ENCODE measurements around the gene P3H2.
A peak's percentile ranks its signal among the peaks of the same experiment; 100 is the strongest.

P3H2 gene

DNA sequence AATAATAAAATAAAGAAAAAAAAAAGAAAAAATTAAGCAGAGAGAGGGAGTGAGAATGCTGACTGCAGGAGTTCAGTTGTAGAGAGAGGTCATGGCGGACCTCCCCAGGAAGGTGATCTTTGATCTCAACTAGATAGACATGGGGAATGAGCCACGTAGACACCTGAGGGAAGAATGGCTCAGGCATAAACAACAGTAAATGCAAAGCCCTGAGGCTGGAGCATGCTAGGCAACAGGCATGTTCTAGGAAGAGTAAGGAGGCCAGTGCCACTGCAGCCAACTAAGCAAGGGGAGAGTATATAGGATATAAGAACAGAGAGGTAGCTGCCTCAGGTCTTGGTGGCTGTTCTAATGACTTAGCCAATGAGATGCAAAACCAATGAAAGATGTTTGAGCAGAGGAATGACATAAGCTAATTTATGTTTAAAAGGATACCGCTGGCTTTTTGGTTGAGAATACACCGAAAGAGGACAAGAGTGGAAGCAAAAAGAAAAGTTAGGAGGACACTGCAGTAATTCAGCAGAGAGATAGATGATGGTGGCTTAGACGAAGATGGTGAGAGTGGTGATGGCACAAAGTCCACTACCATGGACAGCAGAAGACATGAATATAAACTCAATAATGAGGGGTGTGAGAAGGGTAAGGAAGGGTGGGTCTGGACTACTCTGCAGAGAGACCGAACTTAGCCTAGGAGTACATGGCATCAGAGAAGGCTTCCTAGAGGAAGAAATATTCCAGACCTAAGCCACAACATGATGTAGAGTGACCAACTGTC lies 174.6 kb downstream of the P3H2 start:
- Mint-ChIP-seq H3K4me3 (no peak overlapping the region), H3K27ac (no peak overlapping the region), H3K9me3 (no peaks in the 10 kb centered on the region), H3K27me3 (peaks cover 0 to 6% of the 10 kb centered on the region in 2 donors), H3K4me1 (no peaks in the 10 kb centered on the region), H3K36me3 (no peaks in the 10 kb centered on the region)
- DNase-seq (no peak), ATAC-seq (replicated peaks) (no peak)

DNA sequence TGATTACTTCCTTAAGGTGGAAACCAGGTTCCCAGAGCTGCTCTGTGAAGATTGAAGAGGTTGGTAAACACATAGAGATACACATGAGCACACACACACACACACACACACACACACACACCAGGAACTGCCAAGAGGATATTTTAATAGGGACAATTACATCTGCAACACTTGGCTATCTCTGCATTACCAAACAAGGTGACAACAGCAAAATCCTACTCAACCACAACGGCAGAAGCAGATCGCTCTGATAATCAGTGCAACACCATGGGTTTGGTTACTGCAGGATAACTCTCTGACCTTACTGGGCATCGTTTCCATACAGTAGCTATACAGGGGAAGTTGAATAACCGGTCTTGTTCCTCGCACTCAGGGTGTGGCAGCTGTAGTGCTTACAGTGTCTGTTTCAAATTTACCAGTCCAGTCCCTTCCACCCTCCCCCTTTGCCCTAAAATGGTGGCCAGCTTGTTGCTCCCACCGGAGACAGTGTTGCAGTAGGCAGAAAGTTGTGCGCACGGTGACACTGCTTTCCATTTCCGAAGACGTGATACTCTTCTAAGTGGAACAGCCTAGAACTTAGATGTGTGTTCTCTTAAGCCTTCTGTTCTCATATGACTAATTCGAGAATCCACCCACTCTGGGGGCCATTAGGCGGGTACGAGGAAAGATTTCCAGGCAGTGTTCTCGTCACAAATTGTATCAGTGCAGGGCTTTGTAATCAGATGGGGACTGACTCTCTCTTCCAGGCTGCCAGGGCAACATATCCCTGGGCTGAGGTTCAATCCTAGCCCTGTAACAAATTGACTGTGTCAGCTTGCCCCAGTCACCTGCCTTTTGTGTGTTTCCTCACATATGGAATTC lies 176.2 kb downstream of the P3H2 start:
- H3K4me3 Mint-ChIP-seq: no peak overlapping the region
- H3K36me3 Mint-ChIP-seq: no peaks in the 10 kb centered on the region
- DNase-seq (no peak), ATAC-seq (replicated peaks) (no peak)
- no peaks in the 10 kb centered on the region for H3K4me1 Mint-ChIP-seq
- no peak overlapping the region for H3K27ac Mint-ChIP-seq
- H3K9me3 Mint-ChIP-seq: no peaks in the 10 kb centered on the region
- H3K27me3 Mint-ChIP-seq: peaks cover 0 to 6% of the 10 kb centered on the region in 2 donors

- H3K27ac Mint-ChIP-seq: no peak overlapping the region
- no peak for ATAC-seq (replicated peaks)
- no peaks in the 10 kb centered on the region for H3K9me3 Mint-ChIP-seq
- no peak overlapping the region for H3K4me3 Mint-ChIP-seq
- H3K4me1 Mint-ChIP-seq: no peaks in the 10 kb centered on the region
- no peaks in the 10 kb centered on the region for H3K27me3 Mint-ChIP-seq
- DNase-seq: no peak
- no peaks in the 10 kb centered on the region for H3K36me3 Mint-ChIP-seq
Measured at GRCh38 chr3:189942948-189943347, 177.7 kb downstream of the P3H2 start.

- DNase-seq: no peak
Measured at GRCh38 chr3:189941679-189942078, 179.0 kb downstream of the P3H2 start.

DNA sequence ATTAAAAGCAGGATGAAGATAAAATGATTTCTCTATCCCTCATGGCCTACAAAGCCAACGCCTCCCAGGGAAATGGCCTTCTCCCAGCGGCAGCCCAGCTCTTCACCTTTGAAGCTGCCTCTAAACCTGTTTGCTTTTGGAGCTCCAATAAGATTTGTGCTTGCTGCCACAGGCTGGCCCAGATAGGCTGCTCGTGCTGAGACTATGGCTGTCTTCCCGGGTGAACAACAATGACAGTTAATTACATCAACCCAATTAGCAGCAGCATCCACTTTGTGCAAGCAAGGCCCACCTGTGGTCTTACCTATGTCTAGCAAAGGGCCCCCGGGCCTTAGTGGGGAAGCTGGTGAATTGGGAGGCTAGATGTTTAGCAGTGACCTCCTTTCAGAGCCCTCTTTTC lies 179.6 kb downstream of the P3H2 start:
- Mint-ChIP-seq H3K27me3 (no peaks in the 10 kb centered on the region), H3K4me1 (no peaks in the 10 kb centered on the region), H3K27ac (no peak overlapping the region), H3K4me3 (no peak overlapping the region), H3K36me3 (no peaks in the 10 kb centered on the region), H3K9me3 (no peaks in the 10 kb centered on the region)
- no peak for DNase-seq
- ATAC-seq (replicated peaks): no peak

More at GRCh38 chr3:189941679-189942078, 179.0 kb downstream of the P3H2 start:
- Mint-ChIP-seq H3K4me1 (no peaks in the 10 kb centered on the region), H3K9me3 (no peaks in the 10 kb centered on the region), H3K4me3 (no peak overlapping the region), H3K27me3 (no peaks in the 10 kb centered on the region), H3K27ac (no peak overlapping the region), H3K36me3 (no peaks in the 10 kb centered on the region)
- ATAC-seq (replicated peaks): no peak

DNA sequence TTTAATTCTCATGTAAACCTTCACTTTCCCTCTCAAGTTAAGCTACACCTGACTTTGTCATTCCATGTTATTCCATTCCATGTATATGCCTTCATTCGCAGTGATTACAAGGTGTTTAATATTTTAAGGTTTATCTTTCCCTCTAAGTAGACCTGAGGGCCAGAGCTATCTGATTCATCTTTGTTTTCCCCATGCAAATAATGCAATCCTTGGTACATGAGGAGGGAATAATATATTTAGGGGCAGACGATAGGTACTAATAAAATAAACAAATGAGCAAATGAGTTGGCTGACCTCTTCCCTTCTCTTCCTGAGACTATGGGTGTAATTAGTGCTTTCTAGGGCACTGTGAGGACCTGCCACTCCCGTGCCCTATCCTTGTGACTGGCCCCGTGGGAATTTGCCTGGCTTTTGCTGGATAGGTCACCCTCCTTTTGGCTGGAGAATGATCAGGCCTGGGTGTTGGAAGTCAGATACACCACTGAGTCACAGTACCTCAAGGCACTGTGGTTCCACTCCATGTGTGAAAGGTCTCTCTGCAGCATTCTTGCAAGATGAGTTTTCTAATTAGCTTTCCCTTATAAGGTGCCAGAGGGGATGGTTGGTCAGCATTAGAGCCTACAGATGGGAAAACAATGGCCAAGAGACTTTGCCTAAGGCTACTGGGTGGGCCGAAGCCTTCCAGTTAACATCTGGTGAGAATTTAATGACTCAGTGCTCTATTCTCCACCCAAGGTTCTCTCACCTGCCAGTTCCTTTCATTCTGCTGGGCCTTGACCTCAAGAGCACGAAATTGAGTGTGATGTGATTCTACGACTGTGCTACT lies 183.2 kb downstream of the P3H2 start:
- H3K36me3 Mint-ChIP-seq: peaks cover 0 to 1% of the 10 kb centered on the region in 2 donors
- H3K4me1 Mint-ChIP-seq: no peaks in the 10 kb centered on the region
- H3K27ac Mint-ChIP-seq: no peak overlapping the region
- H3K9me3 Mint-ChIP-seq: peaks cover 0 to 2% of the 10 kb centered on the region in 2 donors
- H3K27me3 Mint-ChIP-seq: no peaks in the 10 kb centered on the region
- no peak overlapping the region for H3K4me3 Mint-ChIP-seq
- ATAC-seq (replicated peaks): no peak
- DNase-seq: no peak

- peaks cover 0 to 1% of the 10 kb centered on the region in 2 donors for H3K36me3 Mint-ChIP-seq
- H3K4me3 Mint-ChIP-seq: no peak overlapping the region
- no peaks in the 10 kb centered on the region for H3K4me1 Mint-ChIP-seq
- peaks cover 0 to 2% of the 10 kb centered on the region in 2 donors for H3K9me3 Mint-ChIP-seq
- ATAC-seq (replicated peaks): no peak
- no peak overlapping the region for H3K27ac Mint-ChIP-seq
- no peaks in the 10 kb centered on the region for H3K27me3 Mint-ChIP-seq
- no peak for DNase-seq
Measured at GRCh38 chr3:189936201-189936945, 184.3 kb downstream of the P3H2 start.

DNA sequence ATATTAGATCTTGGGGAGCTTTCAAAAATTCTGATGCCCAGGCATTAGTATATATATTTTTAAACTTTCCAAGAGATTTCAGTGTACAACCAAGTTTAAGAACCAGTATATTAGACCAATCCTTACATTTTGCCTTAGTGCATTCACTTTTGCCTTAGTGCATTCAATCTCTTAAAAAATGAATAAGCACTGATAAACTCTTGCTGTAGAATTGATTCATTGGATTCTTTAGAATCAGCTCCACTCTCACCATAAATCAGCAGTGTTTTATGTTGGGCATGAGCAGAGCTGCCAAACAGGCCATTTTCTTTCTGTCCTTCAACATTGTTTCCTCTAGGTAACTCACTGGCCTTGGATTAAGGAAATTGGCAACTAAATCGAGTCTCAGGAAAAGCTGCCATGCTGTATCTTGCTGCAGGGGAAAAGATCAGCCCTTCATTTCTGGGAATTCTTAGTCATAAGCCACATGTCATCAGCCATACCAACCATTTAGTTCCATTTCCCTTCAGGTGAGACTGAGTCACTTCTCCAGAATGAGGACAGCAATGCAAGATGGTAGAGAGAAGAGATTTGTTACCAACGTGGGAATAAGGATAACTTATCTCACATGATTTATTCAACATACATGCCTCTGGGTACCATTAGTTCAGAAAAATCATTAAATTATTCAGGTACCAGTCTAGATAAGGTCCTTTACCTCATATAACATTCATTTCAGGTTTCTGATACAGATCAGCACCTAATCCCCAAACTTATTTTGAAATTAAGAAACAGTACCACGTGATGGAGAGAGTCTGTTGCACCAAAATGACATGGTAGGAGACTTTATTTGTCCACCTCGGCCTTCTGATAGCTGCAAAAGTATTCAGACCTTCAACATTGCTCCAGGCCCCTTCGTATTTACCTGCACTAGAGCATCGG lies 192.5 kb downstream of the P3H2 start:
- Mint-ChIP-seq H3K27ac (no peak overlapping the region), H3K9me3 (peaks cover 0 to 2% of the 10 kb centered on the region in 2 donors), H3K36me3 (peaks cover 0 to 1% of the 10 kb centered on the region in 2 donors), H3K27me3 (no peaks in the 10 kb centered on the region), H3K4me3 (no peak overlapping the region), H3K4me1 (peaks cover 0 to 2% of the 10 kb centered on the region in 2 donors)
- peak in 1 of 2 donors; percentile 22 for ATAC-seq (replicated peaks)
- no peak for DNase-seq

DNA sequence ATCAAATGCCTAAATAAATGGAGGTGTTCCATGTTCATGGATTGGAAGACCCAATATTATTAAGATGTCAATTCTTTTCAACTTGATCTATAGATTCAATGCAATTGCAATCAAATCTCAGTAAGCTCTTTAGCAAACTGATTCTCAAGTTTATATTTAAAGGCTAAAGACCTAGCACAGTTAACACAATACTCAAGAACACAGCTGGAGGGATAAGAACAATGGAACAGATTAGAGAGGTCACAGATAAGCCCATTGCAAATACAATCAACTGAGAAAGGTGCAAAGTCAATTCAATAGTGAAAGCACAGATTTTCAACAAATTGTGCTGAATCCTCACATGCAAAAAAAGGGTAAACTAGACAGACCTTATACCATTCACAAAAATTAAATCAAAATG lies 198.9 kb downstream of the P3H2 start:
- no peaks in the 10 kb centered on the region for H3K4me1 Mint-ChIP-seq
- H3K27me3 Mint-ChIP-seq: no peaks in the 10 kb centered on the region
- no peak overlapping the region for H3K4me3 Mint-ChIP-seq
- H3K9me3 Mint-ChIP-seq: peaks cover 0 to 1% of the 10 kb centered on the region in 2 donors
- ATAC-seq (replicated peaks) (no peak), DNase-seq (no peak)
- no peak overlapping the region for H3K27ac Mint-ChIP-seq
- H3K36me3 Mint-ChIP-seq: no peaks in the 10 kb centered on the region

GRCh38 chr3:189914799-189915198 lies 205.9 kb downstream of the P3H2 start:
- Mint-ChIP-seq H3K27ac (no peak overlapping the region), H3K27me3 (no peaks in the 10 kb centered on the region), H3K4me3 (no peak overlapping the region), H3K36me3 (no peaks in the 10 kb centered on the region), H3K9me3 (no peaks in the 10 kb centered on the region), H3K4me1 (no peaks in the 10 kb centered on the region)
- no peak for ATAC-seq (replicated peaks)
- no peak for DNase-seq

- Mint-ChIP-seq H3K9me3 (peaks cover 0 to 1% of the 10 kb centered on the region in 2 donors), H3K27me3 (no peaks in the 10 kb centered on the region), H3K4me1 (no peaks in the 10 kb centered on the region), H3K36me3 (no peaks in the 10 kb centered on the region), H3K27ac (no peak overlapping the region), H3K4me3 (no peak overlapping the region)
- DNase-seq: no peak
- no peak for ATAC-seq (replicated peaks)
Measured at GRCh38 chr3:189911001-189911400, 209.7 kb downstream of the P3H2 start.

GRCh38 chr3:189909573-189909972 lies 211.1 kb downstream of the P3H2 start:
- no peak for DNase-seq
- no peak overlapping the region for H3K4me3 Mint-ChIP-seq
- H3K27me3 Mint-ChIP-seq: no peaks in the 10 kb centered on the region
- no peaks in the 10 kb centered on the region for H3K4me1 Mint-ChIP-seq
- H3K27ac Mint-ChIP-seq: no peak overlapping the region
- ATAC-seq (replicated peaks): no peak
- no peaks in the 10 kb centered on the region for H3K36me3 Mint-ChIP-seq
- peaks cover 0 to 1% of the 10 kb centered on the region in 2 donors for H3K9me3 Mint-ChIP-seq

DNA sequence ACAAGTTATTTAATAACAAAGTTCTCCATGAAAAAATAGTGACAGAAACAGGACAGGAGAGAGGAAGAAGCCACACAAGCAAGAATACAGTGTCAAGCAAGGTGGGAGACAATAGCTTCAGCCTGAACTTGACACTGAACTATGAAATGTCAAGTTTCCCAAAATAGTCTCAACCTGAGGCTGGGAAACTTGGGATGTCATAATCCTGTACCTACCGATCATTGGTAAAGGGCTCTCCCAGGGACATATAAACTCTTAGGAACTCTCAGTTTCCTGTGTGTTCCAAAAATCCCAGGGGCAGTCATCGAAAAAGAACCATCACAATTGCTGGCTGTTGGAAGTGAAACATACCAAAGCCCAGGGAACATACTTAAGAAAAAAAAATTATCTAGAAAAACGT lies 211.6 kb downstream of the P3H2 start:
- Mint-ChIP-seq H3K9me3 (peaks cover 0 to 1% of the 10 kb centered on the region in 2 donors), H3K27ac (no peak overlapping the region), H3K4me3 (no peak overlapping the region), H3K36me3 (no peaks in the 10 kb centered on the region), H3K4me1 (no peaks in the 10 kb centered on the region), H3K27me3 (no peaks in the 10 kb centered on the region)
- ATAC-seq (replicated peaks): no peak
- no peak for DNase-seq

All from stimulated activated naive B cell treated with anti-CD40 and anti-IgM and Interleukin-4, amounts not matched to agents 10 μg/mL and 1 μg/mL and 100 μg/mL, for 72 hours (primary cell).